SK-N-SH (cell line): Measurements from ENCODE around the gene UBL7.

Source experiments
- FOSL2 ChIP-seq: IDR thresholded peaks from 2 replicates; pipeline ENCODE4 v1.4.0; 2012; ENCODE audit warnings: low read depth, mild to moderate bottlenecking, moderate library complexity, borderline replicate concordance
- GABPA ChIP-seq: IDR thresholded peaks from 2 replicates; pipeline ENCODE4 v1.4.0; 2012; ENCODE audit warnings: low read depth, mild to moderate bottlenecking
- TF ChIP-seq, protein P1 (sequence below): fragments of 200-600 bp; sonication (generic); IDR thresholded peaks from 2 replicates; pipeline ENCODE4 v1.6.1; 2017; ENCODE audit warnings: antibody characterized with exemption, mild to moderate bottlenecking, moderate library complexity
- TF ChIP-seq, protein P2 (sequence below): IDR thresholded peaks from 2 replicates; pipeline ENCODE4 v1.4.0; 2012; ENCODE audit warnings: low read depth

DNA sequence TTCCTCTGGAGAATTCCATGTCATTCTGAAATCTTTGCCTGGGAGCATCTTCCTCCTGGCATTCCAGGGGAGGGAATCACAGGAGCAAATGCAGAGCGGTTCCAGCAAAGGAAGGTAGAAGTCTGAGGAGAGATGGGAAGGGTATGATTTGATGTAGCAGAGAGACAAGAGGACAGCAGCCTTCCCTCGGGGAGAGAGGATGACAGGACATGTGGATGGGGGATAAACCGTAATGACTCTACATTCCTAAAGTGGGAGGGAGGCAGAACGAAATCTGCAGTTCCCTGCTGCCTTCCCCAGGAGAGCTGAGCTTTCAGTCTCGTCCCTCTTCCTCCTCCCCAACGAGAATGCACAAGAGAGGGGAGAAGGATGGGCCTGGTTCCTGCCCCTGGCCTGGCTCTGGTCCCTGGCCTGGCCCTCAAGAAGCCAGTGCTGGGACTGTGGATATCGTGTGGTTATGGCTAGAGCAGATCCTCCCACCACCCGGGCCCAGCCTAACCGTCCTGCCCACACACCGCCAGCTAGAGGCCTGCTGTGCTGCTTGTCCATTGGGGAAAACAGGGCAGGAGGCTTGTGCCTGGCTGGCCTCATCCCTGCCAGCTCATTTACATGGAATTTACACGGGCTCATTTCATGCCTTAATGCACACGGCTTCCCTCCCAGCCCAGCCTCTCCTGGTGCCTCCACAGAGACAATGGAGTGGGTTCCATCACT lies 53.8 kb downstream of the UBL7 start:
- peak; percentile 19; the same call in 1 of the 2 replicates for TF ChIP-seq FOSL2
- TF ChIP-seq, protein P1, sequence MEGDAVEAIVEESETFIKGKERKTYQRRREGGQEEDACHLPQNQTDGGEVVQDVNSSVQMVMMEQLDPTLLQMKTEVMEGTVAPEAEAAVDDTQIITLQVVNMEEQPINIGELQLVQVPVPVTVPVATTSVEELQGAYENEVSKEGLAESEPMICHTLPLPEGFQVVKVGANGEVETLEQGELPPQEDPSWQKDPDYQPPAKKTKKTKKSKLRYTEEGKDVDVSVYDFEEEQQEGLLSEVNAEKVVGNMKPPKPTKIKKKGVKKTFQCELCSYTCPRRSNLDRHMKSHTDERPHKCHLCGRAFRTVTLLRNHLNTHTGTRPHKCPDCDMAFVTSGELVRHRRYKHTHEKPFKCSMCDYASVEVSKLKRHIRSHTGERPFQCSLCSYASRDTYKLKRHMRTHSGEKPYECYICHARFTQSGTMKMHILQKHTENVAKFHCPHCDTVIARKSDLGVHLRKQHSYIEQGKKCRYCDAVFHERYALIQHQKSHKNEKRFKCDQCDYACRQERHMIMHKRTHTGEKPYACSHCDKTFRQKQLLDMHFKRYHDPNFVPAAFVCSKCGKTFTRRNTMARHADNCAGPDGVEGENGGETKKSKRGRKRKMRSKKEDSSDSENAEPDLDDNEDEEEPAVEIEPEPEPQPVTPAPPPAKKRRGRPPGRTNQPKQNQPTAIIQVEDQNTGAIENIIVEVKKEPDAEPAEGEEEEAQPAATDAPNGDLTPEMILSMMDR = no peak
- TF ChIP-seq, protein P2, sequence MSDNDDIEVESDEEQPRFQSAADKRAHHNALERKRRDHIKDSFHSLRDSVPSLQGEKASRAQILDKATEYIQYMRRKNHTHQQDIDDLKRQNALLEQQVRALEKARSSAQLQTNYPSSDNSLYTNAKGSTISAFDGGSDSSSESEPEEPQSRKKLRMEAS = peak; percentile 45; the same call in 1 of the 2 replicates
- no peak for TF ChIP-seq GABPA
